Activated T-helper 1 cell treated with anti-CD3 and anti-CD28 coated beads, Interleukin-2, amount 50 U/mL, for 16 hours (primary cell): ENCODE data around the gene ERBB4.

Experiments
- DNase-seq, 2 donors: peaks; one replicate each; pipeline ENCODE4 v3.0.0-alpha.2; 2020; ENCODE audit warnings: low read depth in 1 of 2, low spot score in 1 of 2

ERBB4 gene

GRCh38 chr2:211437396-211437795 lies 1101.2 kb downstream of the ERBB4 start:
- no peak for DNase-seq

DNA sequence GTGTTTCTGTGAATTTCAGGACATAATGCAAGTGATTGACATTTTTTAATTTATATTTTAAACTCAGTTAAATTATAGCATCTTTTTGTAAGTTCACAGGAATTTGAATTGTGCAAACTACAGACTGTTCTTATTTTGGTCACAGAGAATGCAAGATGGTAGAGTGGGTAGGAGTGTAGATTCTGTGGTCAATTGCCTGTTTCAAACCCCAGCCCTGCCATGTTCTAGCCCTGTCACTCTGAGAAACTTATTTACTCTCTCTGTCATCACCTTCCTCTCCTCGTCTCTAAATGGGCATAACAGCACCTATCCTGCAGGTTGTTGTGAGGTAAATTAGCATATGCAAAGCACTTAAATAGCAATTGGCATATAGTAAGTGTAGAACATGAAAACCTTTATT lies 1102.4 kb downstream of the ERBB4 start:
- no peak for DNase-seq

- DNase-seq = no peak
Observed at GRCh38 chr2:211435331-211435730, 1103.3 kb downstream of the ERBB4 start.

- no peak for DNase-seq
Observed at GRCh38 chr2:211434773-211435172, 1103.8 kb downstream of the ERBB4 start.

DNA sequence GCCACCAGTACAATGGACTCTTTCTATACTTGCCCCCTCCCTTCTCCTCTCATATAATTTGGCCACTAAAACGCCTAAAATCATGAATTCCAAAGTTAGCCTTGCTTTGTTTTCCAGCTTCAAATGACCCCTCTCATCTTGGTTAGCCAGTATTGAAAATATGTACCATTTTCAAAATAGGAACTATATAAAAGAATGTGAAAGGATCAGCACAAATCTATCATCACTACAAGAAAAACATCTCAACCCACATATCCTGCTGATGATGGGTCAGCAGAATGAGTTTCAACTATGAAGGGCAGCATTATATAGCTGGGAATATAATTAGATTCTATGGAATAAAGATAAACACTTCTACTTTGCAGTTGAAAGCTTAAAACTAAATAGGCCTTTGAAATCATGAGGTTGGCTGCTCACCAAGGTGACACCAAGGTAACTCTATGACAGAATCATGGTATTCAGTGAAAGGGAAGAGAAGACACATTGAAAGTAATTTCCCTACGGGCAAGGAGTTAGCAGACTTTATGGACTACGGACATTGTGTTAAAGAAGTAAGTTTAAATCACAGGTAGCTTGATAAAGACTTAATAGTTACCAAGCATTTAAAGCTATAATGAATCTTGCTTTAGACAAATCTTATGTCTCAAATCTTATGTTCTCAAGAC lies 1109.2 kb downstream of the ERBB4 start:
- no peak for DNase-seq

- no peak for DNase-seq
Observed at GRCh38 chr2:211426240-211426639, 1112.4 kb downstream of the ERBB4 start.

- DNase-seq = no peak
Observed at GRCh38 chr2:211423018-211423417, 1115.6 kb downstream of the ERBB4 start.

- no peak for DNase-seq
Observed at GRCh38 chr2:211417544-211417943, 1121.1 kb downstream of the ERBB4 start.

GRCh38 chr2:211416373-211416772 lies 1122.2 kb downstream of the ERBB4 start:
- DNase-seq = no peak

DNA sequence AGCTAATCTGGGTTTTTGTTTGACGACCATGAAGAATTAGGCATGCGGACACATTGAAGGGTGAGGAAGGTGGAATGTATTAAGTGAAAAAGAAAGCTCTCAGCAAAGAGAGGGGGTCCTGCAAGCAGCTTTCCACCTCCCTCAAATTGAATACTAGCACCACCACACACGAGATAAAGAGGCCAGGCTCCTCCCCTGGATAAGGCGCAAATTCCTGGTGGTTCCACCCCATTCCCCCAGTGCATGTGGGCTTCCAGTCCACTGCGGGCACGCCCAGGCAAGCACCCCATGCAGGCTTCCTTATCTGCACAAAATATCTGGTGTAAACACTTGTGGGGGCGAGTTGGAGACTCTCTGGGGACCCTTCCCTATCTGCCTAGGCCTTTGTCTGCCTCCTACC lies 1124.9 kb downstream of the ERBB4 start:
- DNase-seq = no peak

DNA sequence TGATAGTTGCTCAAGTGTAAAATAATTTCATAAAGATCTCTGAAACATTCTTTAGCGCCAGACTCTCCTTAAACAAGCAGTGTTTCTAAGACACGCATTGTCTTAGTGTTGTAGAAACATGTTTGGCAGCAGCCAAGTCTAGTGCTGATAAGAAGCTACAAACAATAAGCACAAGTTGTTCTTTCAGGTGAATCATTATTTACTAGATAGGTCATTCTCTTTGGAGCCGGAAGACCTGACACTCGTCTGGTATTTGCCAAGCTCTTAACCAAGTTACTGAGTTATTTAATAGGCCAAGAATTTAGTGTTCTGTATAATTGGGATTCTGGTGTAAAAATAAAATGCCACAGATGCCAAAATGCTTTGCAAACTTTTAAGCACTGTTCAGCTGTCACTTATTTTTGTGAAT lies 1130.1 kb downstream of the ERBB4 start:
- DNase-seq = no peak

GRCh38 chr2:211407076-211407475 lies 1131.5 kb downstream of the ERBB4 start:
- no peak for DNase-seq

- no peak for DNase-seq
Observed at GRCh38 chr2:211405036-211405435, 1133.6 kb downstream of the ERBB4 start.

DNA sequence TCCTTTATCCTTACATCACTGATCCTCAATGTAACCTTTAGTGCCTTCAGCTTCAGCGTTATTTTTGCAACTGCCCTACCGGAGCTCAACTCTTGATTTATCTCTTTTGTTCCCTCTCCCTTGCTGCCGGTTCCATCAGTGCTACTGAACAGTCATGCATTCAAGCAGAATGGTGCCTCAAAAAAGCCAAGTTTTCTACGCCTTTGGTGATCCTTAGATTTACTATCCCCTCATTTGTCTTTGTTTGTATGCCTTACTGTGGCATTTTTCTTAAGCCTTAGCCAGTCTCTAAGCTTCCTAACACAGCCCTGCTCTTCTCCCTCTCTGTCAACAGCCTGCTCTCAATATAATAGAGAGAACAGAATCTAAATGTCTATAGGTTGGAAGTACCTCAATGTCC lies 1134.5 kb downstream of the ERBB4 start:
- no peak for DNase-seq

- no peak for DNase-seq
Observed at GRCh38 chr2:211401328-211401727, 1137.3 kb downstream of the ERBB4 start.

GRCh38 chr2:211397764-211398163 lies 1140.8 kb downstream of the ERBB4 start:
- no peak for DNase-seq

DNA sequence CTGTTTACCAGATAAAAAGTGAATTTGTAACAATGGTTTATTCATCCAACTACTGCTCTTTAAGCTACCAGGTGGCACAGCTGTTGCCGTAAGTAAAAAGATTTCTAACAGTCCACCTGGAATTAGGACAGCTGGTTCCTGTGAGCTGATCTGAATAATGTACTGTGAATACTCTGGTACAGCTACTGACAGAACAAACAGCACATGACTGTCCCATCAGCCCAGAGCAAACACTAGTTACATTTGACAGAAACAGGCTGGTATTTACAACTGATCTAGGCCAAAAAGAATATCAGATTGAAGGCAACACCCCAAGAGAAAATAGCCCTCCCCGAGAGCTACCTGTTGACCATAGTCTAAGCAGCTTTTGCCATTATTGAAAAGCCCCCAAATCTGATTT lies 1141.8 kb downstream of the ERBB4 start:
- DNase-seq = no peak

GRCh38 chr2:211391189-211391567 lies 1147.4 kb downstream of the ERBB4 start:
- no peak for DNase-seq

- DNase-seq = no peak
Observed at GRCh38 chr2:211390536-211391188, 1147.9 kb downstream of the ERBB4 start.

DNA sequence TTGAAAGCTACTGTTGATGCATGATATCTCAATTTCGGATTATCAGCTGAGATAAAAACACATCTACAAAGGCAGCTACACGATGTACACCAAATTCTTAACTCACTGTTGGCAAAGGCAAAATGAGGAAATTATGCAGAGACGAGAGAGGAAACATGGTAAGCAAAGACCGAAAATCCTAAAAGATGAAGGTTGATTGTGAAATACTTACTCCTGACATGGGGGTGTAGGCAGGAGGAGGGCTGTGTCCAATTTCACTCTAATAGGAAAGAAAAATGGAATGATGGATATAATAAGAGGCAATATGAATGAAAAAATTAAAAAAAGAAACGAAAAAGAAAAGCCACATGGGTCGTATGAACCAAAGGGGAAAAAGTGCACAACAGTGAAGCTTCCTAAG lies 1150.9 kb downstream of the ERBB4 start:
- DNase-seq = no peak

- DNase-seq = no peak
Observed at GRCh38 chr2:211380041-211380440, 1158.6 kb downstream of the ERBB4 start.

DNA sequence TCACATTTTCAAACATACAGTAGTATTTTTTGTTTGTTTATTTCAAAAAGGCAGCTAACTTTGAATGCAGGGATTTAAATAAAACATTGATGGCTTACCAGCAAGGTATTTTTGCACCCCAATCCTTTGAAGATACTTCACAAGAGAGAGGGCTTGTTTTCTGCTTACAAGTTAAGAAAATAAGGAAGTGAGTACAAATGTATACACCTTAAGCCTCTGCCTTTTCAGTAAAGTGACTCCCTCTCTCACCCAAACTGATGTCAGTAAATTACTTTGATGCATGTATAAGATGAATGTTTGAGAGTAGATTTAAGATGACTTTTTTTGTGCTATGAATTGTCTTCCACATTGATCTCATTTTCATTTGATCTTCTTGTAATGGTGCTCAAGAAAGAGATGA lies 1162.2 kb downstream of the ERBB4 start:
- DNase-seq = no peak

DNA sequence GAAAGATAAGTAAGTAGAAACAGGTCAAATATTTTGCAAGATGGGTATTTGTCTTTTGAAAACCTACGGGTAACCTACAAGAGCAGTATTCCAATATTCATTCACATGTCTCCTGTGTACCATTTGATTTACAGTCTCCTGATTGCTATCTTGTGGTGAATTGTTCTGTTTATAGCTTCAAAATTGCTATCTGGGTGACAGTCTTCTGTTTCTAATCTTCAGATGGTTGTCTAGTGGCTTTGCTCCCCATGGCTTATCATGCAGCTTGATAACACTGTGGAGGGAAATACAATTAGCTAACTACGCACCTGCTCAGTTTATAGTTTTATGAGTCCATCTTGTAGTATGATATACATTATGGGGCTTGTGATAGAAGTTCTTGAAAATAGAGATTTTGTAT lies 1165.4 kb downstream of the ERBB4 start:
- DNase-seq = no peak
